ENCODE measurements around the gene DCLRE1C.
"Not testable (repeated sequence)": the region's sequence is repeated elsewhere in the genome, so short reads cannot be mapped to it uniquely, and the experiment has no call there.

The DCLRE1C gene

DNA sequence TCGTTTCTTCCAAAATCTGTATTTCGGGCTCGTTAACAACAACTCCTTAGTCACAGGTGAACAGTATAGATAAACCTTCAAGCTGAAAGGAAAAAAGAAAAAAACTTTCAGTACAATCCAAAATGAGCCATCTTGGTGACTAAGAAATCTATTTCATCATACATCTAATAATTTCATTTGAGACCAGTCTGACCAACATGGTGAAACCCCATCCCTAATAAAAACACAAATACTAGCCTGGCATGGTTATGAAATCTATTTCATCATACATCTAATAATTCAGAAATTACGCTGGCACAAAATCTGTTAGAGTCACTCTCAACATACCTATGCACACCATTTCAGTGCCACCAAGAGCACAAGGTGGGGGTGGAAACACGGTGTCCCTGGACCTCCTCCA lies 8.8 kb downstream of the DCLRE1C start:
- no peak for DNase-seq (ENCODE audit: low read depth in 3 of 3)

DNA sequence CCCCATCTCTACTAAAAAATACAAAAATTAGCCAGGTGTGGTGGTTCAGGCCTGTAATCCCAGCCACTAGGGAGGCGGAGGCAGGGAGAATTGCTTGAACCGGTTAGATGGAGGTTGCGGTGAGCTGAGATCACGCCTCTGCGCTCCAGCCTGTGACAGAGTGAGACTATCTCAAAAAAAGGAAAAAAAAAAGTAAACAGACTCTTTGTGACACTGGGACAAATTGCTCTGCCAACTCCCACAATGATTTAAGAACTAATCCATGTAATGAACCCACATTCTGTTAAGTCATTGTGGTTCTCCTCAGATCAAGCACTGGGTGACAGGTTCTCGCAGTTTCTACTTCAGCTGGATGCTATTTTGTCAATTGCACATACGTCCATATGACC lies 11.0 kb downstream of the DCLRE1C start:
- not testable (repeated sequence) for DNase-seq (ENCODE audit: low read depth in 3 of 3)

DNA sequence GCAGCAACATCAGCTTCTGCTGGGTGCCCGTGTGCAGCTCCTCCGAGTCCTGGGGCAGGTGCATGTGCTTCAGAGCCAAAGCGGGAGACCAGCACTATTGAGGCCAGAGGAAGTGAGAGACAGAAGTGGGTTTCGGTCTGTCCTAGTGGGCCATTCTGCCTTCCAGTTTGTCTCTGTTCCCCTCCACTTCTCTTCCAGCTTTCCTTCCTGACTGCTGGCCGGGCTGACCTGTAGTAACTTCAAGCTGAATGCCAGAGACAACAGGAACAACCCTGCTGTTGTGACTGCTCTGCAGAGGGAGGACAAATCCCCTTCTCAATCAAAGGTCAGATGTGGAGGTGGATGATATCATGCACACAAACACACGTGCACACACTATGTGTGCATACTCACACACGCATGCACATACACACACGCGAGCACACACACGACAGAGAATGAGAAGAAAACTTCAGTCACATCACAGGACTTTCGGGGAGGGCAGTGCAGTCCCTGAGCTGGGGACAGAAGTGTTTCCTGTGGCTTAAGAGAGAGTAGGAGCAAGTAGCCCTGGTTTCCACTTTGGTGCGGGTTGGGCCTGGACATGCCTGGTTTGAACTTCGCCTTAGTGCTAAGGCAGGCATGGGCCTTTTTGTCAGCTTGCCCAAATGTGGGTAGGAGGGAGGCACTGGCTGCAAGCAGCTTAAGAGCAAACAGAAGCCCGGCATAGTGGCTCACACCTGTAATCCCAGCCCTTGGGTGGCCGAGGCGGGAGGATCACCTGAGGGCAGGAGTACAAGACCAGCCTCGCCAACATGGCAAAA lies 11.5 kb downstream of the DCLRE1C start:
- DNase-seq (ENCODE audit: low read depth in 3 of 3), result not testable (repeated sequence)

DNA sequence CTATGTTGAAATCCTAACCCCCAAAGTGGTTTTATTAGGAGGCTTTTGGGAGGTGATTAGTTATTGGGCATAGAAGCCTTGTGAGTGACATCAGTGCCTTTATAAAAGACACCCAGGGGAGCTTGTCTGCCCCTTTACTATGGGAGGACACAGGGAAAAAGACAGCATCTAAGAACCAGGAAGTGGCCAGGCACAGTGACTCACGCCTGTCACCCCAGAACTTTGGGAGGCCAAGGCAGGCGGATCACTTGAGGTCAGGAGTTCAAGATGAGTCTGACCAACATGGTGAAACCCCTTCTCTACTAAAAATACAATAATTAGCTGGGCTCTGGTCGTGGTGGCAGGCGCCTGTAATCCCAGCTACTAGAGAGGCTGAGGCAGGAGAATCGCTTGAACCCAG lies 14.9 kb downstream of the DCLRE1C start:
- not testable (repeated sequence) for DNase-seq (ENCODE audit: low read depth in 3 of 3)

DNA sequence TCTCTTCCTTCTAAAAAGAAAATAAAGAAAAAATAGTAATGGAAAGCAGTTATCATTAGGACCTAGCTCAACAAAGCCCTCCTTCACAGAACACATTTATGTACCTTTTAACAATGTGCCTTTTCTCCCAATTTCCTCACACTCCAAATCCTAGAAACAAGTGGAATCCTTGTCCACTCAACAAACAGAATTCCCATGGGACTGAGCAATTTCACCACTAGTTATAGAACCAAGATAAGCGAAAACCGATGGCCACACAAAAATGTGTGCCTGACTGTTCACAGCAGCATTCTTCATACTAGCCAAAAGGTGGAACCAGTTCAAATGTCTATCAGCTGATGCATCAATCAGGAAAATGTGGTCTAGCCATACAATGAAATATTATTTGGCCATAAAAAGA lies 17.3 kb downstream of the DCLRE1C start:
- no peak for DNase-seq (ENCODE audit: low read depth in 3 of 3)

- DNase-seq (ENCODE audit: low read depth in 3 of 3), result no peak
Measured at GRCh38 chr10:14930610-14931009, 23.3 kb downstream of the DCLRE1C start.

GRCh38 chr10:14926722-14927416 lies 27.0 kb downstream of the DCLRE1C start:
- DNase-seq (ENCODE audit: low read depth in 3 of 3), result no peak

- no peak for DNase-seq (ENCODE audit: low read depth in 3 of 3)
Measured at GRCh38 chr10:14926061-14926470, 27.8 kb downstream of the DCLRE1C start.

- DNase-seq (ENCODE audit: low read depth in 3 of 3), result no peak
Measured at GRCh38 chr10:14925268-14925667, 28.6 kb downstream of the DCLRE1C start.

GRCh38 chr10:14924013-14924412 lies 29.9 kb downstream of the DCLRE1C start:
- DNase-seq (ENCODE audit: low read depth in 3 of 3), result no peak

- no peak for DNase-seq (ENCODE audit: low read depth in 3 of 3)
Measured at GRCh38 chr10:14918964-14919363, 34.9 kb downstream of the DCLRE1C start.

- no peak for DNase-seq (ENCODE audit: low read depth in 3 of 3)
Measured at GRCh38 chr10:14917827-14918226, 36.1 kb downstream of the DCLRE1C start.

GRCh38 chr10:14916600-14916999 lies 37.3 kb downstream of the DCLRE1C start:
- no peak for DNase-seq (ENCODE audit: low read depth in 3 of 3)

GRCh38 chr10:14911801-14912200 lies 42.1 kb downstream of the DCLRE1C start:
- no peak for DNase-seq (ENCODE audit: low read depth in 3 of 3)

DNA sequence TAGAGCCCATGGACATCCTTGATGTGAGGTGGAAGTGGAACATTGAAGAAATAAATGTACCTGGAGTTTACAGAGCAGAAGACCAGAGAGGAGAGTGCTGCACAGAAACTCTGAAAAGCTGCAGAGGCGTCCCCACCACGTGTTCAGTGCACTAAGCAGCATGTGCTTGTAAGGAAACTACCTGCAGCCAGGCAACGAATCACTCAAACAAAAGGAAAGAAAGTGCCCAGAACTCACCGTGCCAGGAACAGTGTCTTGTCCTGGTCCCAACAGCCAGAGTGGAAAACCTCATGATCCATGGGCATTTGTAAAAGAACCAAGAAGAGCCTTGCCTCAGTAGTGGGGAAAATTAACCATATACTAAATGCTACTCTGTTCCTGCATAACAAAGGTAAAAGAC lies 42.9 kb downstream of the DCLRE1C start:
- no peak for DNase-seq (ENCODE audit: low read depth in 3 of 3)

GRCh38 chr10:14909101-14909500 lies 44.8 kb downstream of the DCLRE1C start:
- DNase-seq (ENCODE audit: low read depth in 3 of 3), result no peak

DNA sequence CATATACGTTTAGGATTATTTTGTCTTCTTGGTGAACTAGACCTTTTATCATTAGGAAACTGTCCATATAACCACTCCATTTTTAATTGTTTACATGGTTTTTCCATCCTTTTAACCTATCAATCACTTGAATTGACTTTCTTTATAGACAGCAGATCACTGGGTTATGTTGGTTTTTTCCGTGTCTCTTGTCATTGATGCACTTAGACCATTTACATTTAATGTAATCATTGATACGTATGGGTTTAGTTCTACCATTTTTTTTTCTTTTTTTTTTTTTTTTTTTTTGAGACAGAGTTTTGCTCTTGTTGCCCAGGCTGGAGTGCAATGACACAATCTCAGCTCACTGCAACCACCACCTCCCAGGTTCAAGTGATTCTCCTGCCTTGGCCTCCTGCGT lies 46.3 kb downstream of the DCLRE1C start:
- not testable (repeated sequence) for DNase-seq (ENCODE audit: low read depth in 3 of 3)

DNA sequence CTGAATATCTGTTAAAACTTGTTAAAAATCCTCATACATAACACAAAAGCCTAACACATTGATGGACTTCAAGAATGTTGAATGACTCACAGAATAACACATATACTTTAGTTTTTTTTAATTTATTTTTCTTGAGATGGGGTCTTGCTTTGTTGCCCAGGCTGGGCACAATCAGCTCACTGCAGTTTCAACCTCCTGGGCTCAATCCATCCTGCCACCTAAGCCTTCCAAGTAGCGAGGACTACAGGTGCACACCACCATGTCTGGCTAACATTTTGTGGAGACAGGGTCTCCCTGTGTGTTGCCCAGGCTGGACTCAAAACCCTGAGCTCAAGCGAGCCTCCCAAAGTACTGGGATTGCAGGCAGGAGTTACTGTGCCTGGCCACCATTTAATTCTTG lies 47.1 kb downstream of the DCLRE1C start:
- no peak for DNase-seq (ENCODE audit: low read depth in 3 of 3)

GRCh38 chr10:14905890-14906289 lies 48.0 kb downstream of the DCLRE1C start:
- DNase-seq (ENCODE audit: low read depth in 3 of 3), result no peak

GRCh38 chr10:14904864-14905263 lies 49.0 kb downstream of the DCLRE1C start:
- no peak for DNase-seq (ENCODE audit: low read depth in 3 of 3)

DNA sequence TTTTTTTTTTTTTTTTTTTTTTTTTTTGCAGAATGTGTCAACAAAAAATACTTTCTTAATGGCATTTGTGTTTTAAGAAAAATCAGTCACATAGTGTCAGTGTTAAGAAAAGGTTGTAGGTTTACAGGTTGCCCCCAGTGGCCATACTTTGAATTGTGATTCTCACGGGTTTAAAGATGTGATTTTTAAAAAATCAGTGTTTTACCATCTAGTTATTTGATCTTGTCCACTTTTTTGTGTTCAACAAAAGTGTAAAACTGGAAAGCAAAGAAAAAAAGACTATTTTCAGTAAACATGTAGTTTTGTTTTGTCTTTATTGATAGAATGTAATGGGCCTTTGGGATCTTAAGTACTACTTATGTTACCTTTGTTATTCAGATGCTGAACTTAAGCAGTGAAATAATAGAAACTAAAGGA lies 49.6 kb downstream of the DCLRE1C start:
- DNase-seq (ENCODE audit: low read depth in 3 of 3), result no peak

- DNase-seq (ENCODE audit: low read depth in 3 of 3), result no peak
Measured at GRCh38 chr10:14891151-14891550, 62.7 kb downstream of the DCLRE1C start.

GRCh38 chr10:14889318-14889717 lies 64.6 kb downstream of the DCLRE1C start:
- no peak for DNase-seq (ENCODE audit: low read depth in 3 of 3)
